ENCODE data around the gene ABHD2.

- no peak for TF ChIP-seq CTCF (IDR thresholded peaks at IDR 0.05; ENCODE audit: low read depth, low read length, poor library complexity, severe bottlenecking)
- no peak for TF ChIP-seq EZH2phosphoT487 (IDR thresholded peaks at IDR 0.05; ENCODE audit: borderline replicate concordance, low read length)
These were observed 109.3 kb downstream of the ABHD2 start for GRCh38 chr15:89197503-89197971.

Data from DOHH2 (cell line).